GM21515 (cell line): ENCODE data around the gene NPHP3.

Experiments used
- ATAC-seq: cut with Tn5 transposase; IDR thresholded peaks from one replicate; pipeline ENCODE4 v1.9.1; 2021; ENCODE audit not compliant: unreplicated experiment

Gene NPHP3

GRCh38 chr3:132690040-132690439, 32.2 kb downstream of the NPHP3 start:
- ATAC-seq, result no peak

GRCh38 chr3:132682201-132682600, 40.0 kb downstream of the NPHP3 start:
- no peak for ATAC-seq

GRCh38 chr3:132681421-132681820, 40.8 kb downstream of the NPHP3 start:
- ATAC-seq, result no peak

- ATAC-seq, result no peak
Measured at GRCh38 chr3:132679911-132680310, 42.3 kb downstream of the NPHP3 start.

GRCh38 chr3:132675408-132675807, 46.8 kb downstream of the NPHP3 start:
- no peak for ATAC-seq

- ATAC-seq, result no peak
Measured at GRCh38 chr3:132669256-132669777, 52.9 kb downstream of the NPHP3 start.

GRCh38 chr3:132665230-132665745, 56.9 kb downstream of the NPHP3 start:
- ATAC-seq, result no peak

GRCh38 chr3:132662212-132662611, 60.0 kb downstream of the NPHP3 start:
- ATAC-seq, result no peak

- peak; percentile 2 for ATAC-seq
Measured at GRCh38 chr3:132661101-132661500, 61.1 kb downstream of the NPHP3 start.

GRCh38 chr3:132660811-132661070, 61.5 kb downstream of the NPHP3 start:
- ATAC-seq, result no peak

- ATAC-seq, result peak; percentile 73
Measured at GRCh38 chr3:132660052-132660810, 62.0 kb downstream of the NPHP3 start, which contains the start of gene UBA5. TSS of gene UBA5 (plus strand) at chr3:132660329. CDS start at chr3:132660538, 209 bp downstream.

GRCh38 chr3:132659365-132660051, 62.7 kb downstream of the NPHP3 start, which contains the start of gene ACAD11:
TSS of gene ACAD11 (minus strand) at chr3:132659809. CDS start at chr3:132659751, 58 bp downstream.
- peak; percentile 46 for ATAC-seq

GRCh38 chr3:132659000-132659364, 63.2 kb downstream of the NPHP3 start:
- no peak for ATAC-seq

GRCh38 chr3:132657869-132658747, 64.1 kb downstream of the NPHP3 start:
- no peak for ATAC-seq

GRCh38 chr3:132655471-132655870, 66.7 kb downstream of the NPHP3 start:
- ATAC-seq, result no peak

- ATAC-seq, result no peak
Measured at GRCh38 chr3:132654721-132655120, 67.5 kb downstream of the NPHP3 start.

- no peak for ATAC-seq
Measured at GRCh38 chr3:132654190-132654589, 68.0 kb downstream of the NPHP3 start.

- no peak for ATAC-seq
Measured at GRCh38 chr3:132652640-132653270, 69.5 kb downstream of the NPHP3 start.

- no peak for ATAC-seq
Measured at GRCh38 chr3:132650153-132650552, 72.1 kb downstream of the NPHP3 start.

GRCh38 chr3:132645058-132645457, 77.2 kb downstream of the NPHP3 start:
- no peak for ATAC-seq

GRCh38 chr3:132643366-132643765, 78.8 kb downstream of the NPHP3 start:
- ATAC-seq, result no peak
